HG03442 (cell line): ENCODE data around the gene CSK.
A peak's percentile ranks its signal among the peaks of the same experiment; 100 is the strongest.
"Not testable (repeated sequence)": the region's sequence is repeated elsewhere in the genome, so short reads cannot be mapped to it uniquely, and the experiment has no call there.

ENCODE experiments used
- ATAC-seq: cut with Tn5 transposase; IDR thresholded peaks from one replicate; pipeline ENCODE4 v1.9.1; 2021; ENCODE audit warnings: mild to moderate bottlenecking, moderate library complexity; ENCODE audit not compliant: unreplicated experiment

The CSK gene

DNA sequence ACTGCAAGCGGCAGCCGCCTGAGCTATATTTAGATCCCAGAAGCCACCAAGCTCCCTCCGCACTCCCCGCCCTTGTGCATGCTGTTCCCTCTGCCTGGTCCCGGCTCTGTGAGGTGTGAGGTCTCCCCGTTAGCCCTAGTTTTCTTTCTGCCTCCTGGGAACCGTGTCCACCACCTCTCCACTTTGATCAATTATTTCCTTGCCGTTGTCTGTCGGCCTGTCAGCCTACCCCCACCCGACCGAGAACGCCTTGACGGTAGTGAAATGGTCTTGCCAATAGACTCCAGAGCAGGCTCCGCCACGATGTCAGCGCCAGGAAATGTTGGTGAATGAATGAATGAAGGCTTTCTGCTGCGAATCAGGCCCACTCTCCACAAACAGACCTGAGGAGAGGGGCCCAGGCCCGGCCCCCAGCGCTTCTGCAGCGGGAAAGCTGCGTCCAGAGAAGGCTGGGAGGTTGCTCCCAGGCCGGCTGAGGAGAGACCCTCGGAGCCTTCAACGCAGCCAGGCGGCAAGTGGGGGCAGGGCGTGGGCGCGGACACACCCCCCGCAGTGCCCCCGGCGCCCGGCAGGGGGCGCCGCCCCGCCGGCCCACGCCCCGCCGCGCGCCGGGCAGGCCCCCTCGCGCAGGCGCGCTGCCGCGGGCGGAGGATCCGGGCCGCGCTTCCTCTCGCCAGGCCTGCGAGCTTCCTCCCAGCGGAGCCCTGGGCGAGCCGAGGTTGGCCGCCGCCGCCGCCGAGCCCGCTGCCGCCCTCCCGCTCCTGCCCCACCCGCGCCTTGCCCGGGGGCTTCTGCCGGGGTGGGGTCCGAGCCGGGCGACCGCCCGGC is at the start of gene CSK:
Gene CSK (plus strand): TSS at position 650 of the 828 bp plus-strand sequence. CDS start 16,218 bp downstream, outside the sequence.
- ATAC-seq: peak; percentile 41

DNA sequence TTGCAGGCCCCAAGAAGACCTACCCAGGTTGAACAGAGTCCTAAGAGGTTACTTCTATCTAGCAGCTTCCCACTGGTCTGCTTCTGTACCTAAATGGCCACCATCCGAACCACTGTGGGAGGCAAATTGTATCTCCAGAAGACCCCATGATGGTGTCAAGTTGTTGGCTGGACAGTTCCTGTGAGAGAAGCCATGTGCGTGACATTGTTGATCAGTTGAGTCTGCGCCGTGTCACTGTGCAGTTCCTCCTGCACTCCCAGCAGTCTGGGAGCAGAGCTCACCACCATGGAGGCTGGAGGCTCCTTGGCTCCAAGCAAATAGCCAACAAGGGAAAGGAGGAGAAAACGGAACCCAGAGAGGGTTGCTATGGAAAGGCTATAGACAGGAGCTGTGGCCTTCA is 49.0 kb upstream of the CSK start:
- ATAC-seq: no peak

DNA sequence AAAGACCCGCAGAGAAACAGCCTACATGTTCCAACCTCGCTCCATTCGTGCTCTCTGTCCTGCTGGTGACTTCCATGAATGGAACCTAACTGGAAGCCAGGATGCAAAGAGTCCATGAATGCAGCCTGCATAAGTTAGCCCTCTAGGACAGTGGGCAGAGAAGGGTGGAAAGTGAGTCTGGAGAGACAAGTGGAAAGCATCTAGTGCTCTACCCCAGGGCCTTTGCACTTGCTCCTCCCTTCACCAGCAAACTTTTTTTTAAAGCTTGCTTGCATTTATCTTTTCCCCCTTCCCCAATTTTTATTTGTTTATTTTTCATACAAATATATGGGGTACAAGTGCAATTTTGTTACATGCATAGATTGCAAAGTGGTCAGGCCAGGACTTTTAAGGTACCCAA is 48.6 kb upstream of the CSK start:
- ATAC-seq: no peak

DNA sequence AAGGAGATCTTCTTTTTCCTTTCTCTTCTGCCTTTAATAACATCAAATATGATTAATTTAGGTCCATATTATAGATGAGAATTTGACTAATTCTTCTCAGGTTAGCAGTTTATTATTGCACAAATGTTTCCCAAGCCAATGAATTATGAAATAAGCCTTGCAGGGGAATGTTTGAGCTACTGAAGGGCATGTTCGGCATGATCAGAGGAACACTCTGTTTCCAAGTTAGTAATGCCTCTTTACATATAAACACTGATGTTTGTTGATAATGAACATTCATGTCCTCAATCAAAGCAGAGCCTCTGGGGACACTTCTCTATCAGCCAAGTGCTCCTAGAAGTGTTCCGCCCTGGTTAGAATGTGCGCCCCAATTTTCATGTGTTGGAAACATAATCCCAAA is 46.6 kb upstream of the CSK start:
- no peak for ATAC-seq

DNA sequence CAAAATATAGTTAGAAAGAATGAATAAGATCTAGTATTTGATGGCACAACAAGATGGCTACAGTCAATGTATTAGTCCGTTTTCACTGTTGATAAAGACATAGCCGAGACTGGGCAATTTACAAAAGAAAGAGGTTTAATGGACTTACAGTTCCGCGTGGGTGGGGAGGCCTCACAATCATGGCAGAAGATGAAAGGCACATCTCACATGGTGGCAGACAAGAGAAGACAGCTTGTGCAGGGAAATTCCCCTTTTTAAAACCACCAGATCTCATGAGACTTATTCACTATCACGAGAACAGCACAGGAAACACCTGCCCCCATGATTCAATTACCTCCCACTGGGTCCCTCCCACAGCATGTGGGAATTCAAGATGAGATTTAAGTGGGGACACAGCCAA is 43.6 kb upstream of the CSK start:
- ATAC-seq: not testable (repeated sequence)

DNA sequence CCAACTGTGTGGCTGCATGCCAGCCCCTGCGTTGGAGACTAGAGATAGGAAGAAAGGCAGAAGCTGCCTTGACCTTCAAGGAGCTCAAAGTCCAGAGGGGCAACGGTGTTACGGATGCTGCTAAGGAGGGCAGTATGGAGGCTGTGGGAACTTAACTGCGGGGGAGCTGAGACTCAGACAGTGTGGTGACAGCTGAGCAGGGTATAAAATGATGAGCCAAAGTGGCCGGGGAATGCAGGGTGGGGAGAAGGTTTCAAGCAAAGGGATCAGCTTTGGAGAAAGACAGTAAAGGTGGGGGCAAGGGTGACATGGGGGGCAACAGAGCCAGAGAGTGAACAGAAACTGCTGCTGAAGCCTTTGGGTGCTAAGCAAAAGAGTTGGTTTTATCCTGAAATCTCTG is 39.5 kb upstream of the CSK start:
- ATAC-seq: no peak

DNA sequence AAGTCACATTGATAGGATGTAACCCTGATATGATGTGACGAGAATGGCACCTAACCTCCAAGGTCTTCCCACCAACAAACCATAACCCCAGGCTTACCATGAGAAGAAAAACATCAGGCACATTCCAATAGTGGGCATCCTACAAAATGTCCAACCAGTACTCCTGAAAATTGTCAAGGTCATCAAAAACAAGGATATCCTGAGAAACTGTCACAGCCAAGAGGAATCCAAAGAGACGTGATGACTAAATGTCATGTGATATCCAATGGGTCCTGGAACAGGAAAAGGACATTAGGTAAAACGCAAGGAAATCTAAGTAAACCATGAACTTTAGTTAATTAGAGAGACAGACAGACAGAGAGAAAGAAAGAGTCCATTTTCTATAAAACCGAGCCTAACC is 35.5 kb upstream of the CSK start:
- no peak for ATAC-seq

DNA sequence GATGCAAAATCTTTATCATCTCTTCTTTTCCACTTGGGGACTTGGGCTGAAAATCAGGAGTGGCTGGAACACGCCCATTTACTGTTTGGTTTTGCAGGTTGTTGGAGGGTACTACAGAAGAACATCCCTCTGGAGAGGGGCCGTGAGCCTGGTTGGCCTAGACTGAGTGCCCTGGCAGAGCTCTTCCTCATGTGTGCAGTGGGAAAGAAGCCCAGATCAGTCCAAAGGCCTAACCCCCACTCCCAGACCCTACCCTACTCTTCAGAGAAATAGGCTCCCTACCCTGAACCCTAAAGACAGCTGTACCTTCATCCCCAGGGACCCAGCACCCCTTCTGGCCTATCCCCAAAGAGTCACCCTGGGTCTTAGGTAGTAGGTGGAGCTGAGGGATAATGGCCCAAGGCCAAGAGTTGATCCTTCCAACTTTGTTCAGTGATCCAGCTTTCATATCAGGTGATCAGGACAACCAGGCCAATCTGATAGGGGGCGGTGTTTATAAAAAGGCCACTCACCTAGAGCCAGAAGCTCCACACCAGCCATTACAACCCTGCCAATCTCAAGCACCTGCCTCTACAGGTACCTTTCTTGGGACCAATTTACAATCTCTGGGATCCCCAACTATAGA is 33.4 kb upstream of the CSK start, which contains the start of gene CYP1A2:
Gene CYP1A2 (plus strand): TSS at position 524 of the 625 bp plus-strand sequence. CDS start 894 bp downstream, outside the sequence.
- no peak for ATAC-seq

DNA sequence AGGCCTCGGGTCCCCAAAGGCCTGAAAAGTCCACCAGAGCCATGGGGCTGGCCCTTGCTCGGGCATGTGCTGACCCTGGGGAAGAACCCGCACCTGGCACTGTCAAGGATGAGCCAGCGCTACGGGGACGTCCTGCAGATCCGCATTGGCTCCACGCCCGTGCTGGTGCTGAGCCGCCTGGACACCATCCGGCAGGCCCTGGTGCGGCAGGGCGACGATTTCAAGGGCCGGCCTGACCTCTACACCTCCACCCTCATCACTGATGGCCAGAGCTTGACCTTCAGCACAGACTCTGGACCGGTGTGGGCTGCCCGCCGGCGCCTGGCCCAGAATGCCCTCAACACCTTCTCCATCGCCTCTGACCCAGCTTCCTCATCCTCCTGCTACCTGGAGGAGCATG is 32.0 kb upstream of the CSK start:
- no peak for ATAC-seq

DNA sequence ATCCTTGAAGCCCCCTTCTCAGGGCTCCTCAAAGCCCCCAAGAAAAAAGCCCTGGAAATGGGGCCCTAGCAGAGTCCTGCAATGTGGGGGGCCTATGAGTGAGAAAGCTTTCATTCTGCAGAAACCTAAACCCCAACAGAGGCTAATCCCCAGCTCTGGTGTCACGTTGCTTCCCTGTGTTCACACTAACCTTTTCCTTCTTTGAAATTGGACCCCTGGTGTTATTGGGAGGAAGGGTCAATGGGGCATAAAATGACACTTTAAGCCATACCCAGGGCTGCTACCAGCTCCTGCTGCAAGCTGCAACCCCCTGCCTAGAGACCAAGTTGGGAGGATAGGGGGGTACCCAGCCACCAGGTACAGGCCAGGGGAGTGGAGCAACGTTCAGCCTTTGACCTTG is 31.1 kb upstream of the CSK start:
- no peak for ATAC-seq

DNA sequence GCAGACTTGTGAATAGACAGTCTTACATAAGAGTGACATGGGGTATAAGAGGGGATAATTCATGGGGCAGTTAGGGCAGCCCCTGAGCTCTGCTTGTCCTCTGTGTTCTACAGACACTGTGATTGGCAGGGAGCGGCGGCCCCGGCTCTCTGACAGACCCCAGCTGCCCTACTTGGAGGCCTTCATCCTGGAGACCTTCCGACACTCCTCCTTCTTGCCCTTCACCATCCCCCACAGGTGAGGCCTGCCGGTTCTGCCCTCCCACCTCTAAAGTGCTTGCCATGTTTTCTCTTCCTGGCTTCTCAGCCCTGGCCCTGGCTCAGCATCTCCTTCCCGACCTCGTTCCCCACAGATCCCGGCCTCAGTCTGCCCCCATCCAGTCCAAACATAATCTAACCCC is 29.9 kb upstream of the CSK start:
- ATAC-seq: no peak

DNA sequence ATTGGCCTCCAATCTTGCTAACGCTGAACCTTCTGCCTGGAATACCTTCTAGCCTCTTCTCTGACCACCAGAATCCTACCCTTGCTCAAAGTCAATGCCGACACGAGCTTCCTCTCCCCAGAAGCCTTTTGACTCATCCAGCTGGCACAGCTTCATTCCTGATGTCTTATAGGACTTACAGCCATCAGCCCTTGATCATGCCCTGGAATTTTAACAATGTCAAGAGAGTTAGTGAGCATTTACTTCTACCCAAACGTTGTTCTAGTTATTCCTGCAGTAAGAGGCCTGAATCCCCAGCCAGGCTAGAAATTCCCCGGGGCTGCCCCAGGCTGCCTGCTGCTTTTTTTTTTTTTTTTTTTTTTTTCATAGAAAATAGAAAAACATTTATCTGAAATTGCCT is 29.3 kb upstream of the CSK start:
- no peak for ATAC-seq

DNA sequence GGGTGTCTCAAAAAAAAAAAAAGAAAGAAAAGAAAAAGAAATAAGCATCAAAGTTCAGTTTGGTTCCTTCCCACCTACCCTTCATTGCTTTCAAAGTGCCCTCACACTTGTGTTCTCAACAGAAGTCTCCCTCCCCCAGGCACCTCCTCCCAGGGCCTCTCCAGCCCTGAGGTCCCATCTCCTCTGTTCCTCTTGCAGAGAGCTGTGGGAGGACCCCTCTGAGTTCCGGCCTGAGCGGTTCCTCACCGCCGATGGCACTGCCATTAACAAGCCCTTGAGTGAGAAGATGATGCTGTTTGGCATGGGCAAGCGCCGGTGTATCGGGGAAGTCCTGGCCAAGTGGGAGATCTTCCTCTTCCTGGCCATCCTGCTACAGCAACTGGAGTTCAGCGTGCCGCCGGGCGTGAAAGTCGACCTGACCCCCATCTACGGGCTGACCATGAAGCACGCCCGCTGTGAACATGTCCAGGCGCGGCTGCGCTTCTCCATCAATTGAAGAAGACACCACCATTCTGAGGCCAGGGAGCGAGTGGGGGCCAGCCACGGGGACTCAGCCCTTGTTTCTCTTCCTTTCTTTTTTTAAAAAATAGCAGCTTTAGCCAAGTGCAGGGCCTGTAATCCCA is 27.2 kb upstream of the CSK start:
- no peak for ATAC-seq

DNA sequence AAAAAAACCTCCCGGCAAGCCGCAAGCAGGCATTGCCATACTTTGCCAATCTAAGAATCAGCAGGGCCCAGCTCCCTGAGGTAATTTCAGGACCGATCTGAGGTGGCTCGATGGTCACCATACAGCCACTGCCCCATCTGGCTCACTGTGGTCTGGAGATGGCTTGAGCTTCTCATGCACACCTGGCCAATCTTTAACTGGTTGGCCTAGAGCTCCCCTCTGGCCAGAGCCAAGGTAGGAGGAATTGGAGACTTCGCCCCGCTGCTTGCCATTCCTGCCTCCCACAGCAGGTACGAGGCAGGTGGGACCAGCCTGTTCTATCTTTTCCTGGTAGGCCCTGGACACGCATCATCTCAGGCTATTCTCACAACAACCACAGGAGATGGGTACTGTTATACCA is 23.1 kb upstream of the CSK start:
- no peak for ATAC-seq

DNA sequence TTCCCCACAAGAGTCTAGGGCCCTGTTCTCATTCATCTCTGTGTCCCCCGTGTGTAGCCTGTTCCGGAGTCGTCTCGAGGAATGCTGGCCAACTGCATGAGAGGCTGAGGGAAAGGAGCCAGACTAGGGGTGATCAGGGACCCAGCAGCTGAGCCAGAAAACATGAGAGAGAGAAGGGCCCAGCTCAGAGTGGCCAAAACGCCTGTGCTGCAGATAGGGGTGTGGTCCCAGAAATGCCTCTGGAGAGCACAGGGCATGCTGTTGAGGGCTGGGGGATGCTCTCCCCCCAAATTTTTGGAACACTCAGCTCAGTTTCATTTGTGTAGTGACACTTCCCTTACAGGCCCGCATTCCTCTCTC is 19.1 kb upstream of the CSK start:
- no peak for ATAC-seq

DNA sequence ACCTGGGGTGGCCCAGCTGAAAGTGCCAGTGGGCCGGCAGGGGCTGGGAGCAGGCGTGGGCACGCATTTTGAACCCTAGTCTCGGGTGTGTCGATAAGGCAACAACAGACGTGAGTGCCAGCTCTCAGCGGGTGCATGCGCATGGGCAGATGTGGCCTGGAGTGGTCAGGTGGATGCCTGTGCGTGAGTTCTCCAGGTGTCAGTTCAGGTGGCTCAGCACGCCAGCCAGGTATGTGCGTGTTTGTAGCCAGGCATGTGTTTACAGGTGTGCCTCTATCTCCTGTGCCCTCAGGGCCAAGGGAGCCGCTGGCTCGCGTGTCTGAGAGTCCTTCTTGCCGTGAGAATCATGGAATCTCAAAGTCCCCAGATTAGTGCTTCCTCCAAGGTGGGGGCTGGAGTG is 18.5 kb upstream of the CSK start:
- ATAC-seq: no peak

DNA sequence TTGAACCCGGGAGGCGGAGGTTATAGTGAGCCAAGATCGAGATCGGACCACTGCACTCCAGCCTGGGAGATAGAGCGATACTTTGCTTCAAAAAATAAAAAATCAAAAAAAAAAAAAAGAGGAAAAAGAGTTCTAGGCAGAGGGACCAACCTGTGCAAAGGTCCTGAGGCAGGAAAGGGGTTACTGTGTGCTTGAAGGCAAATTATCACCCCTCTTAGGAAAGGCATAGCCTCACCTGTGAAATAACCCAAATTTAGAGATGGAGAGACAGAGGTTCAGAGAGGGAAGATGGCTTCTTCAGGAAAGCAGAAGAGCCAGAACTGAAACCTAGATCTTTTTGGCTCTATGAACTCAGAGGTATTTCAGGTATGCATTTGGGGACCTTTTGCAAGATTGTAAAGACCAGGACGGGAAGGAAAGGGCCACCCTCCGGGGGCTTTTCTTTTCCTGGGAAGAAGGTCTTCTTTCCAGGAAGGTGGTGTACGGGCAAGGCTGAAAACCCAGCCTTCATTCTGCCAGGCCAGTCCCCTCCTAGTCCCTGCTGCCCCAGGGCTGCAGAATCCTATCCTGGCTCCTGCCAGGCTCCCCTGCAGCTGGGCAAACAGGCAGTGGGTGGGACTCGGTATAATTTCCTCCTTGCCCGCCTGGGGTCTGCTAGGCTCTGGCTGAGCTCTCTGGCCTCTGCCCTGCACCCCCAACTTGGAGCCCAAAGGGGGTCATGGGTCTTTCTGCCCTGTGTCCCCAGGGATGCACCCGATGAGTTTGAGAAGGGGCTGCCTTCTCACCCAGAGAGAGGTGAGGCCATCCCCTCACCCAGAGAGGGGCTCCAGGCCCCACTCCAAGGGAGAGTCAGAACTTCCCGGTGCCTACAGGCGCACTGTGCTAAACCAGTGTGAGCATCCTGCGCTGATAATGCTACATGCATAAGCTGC is 14.4 kb upstream of the CSK start:
- ATAC-seq: no peak

DNA sequence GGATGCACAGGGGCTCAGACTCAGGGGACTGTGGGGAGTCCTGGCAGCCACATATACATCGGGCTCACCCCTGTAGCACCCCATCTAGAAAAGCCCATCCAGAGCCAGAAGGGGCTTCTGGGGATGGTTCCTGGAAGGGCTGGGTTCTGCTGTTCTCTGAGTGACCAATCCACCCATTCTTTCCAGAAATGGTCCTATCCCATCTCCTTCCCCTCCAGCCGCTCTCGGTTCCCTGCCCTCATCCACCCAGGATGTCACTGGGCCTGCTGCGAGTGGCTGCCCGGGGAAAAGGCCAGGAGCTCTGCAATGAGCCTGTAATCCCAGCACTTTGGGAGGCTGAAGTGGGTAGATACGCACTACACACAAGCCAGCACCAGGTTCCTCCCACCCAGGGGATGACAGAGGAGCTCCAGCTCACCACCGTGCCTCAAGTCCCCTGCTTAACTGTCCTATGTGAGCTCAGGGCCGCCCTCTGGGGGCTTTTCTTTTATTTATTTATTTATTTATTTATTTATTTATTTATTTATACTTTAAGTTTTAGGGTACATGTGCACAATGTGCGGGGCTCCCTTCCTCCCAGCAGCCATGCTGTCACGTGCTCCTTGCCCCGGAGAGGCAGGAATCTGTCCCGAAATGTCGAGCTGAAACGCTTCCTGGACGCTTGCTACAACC is 13.6 kb upstream of the CSK start:
- ATAC-seq: no peak

DNA sequence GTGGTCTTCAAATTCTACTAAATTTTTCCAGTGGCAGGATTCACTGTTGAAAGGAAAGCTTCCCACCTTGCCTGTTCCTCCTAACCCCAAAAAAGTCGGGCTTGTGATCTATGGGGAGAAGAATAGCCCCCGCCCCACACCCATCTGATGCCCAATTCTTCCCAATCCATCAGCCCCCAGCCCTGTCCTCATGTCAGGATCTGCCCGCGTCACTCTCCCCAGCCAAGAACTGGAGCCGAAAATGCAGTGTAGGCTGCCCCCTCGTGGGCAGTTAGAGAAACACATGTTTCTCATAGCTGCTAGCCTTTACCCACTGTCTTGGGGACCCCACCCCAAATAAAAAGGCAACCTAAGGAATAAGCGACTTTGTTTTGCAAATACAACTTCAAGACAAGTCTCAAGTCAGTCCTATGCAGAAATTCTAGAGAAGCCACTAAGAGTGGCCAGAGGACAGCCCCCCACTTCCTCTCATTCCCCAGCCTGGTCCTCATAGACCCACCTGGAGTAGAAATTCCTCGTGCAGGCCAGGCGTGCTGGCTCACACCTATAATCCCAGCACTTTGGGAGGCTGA is 13.0 kb upstream of the CSK start:
- ATAC-seq: no peak

DNA sequence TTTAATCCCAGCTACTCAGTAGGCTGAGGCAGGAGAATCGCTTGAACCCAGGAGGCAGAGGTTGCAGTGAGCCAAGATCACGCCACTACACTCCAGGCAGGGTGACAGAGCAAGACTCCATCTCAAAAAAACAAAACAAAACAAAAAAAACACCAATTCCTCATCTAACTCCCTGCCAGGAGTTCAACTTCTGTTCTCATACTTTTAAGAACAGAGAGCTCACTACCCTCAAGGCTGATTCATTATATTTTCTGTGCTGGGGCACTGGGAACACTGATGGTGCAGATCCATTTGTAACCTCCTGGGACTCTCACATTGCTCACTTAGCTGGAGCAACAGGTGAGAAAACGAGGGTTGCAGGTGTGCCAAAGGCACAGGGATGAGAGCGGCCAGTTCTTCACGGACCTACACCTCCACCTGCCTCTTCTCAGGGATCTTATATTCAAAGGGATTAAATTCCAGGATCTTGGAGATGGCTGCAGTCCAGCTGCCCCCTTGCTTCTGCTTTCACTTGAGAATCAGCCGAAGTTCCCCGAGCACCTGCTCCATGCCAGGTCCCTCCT is 12.3 kb upstream of the CSK start:
- ATAC-seq: no peak
